HepG2 (cell line): ENCODE measurements around the gene GADD45GIP1. TPM values are rescaled to one million over a fixed set of nuclear protein-coding genes. Genes with fewer than 3 reads are reported as not detected.
A peak's percentile ranks its signal among the peaks of the same experiment; 100 is the strongest.

Experiments used
- FIP1L1 ChIP-seq: fragments of 200-400 bp; formaldehyde crosslinking; IDR thresholded peaks from 2 replicates; pipeline ENCODE4 v1.6.1; 2018; ENCODE audit warnings: low read depth, mild to moderate bottlenecking, low read length, moderate library complexity, borderline replicate concordance; ENCODE audit not compliant: insufficient read depth
- FOXJ3 ChIP-seq: sonication (generic); formaldehyde crosslinking; IDR thresholded peaks from 2 replicates; pipeline ENCODE4 v1.4.0; 2020; ENCODE audit warnings: missing genetic modification reagents, mild to moderate bottlenecking, borderline replicate concordance
- FOXM1 ChIP-seq: sonication (generic); formaldehyde crosslinking; IDR thresholded peaks from 2 replicates; pipeline ENCODE4 v1.5.0; 2020; ENCODE audit warnings: missing genetic modification reagents
- GATAD1 ChIP-seq: IDR thresholded peaks from 2 replicates; pipeline ENCODE4 v1.6.1; 2016; ENCODE audit warnings: missing genetic modification reagents, missing compliant biosample characterization
- HMG20A ChIP-seq: IDR thresholded peaks from 2 replicates; pipeline ENCODE4 v1.6.1; 2016; ENCODE audit warnings: borderline replicate concordance
- HMGA1 ChIP-seq: sonication (generic); formaldehyde crosslinking; conservative IDR thresholded peaks from 2 replicates; pipeline ENCODE4 v1.4.0; 2020; ENCODE audit warnings: missing genetic modification reagents
- HOXA5 ChIP-seq: sonication (generic); formaldehyde crosslinking; IDR thresholded peaks from 2 replicates; pipeline ENCODE4 v1.4.0; 2020; ENCODE audit warnings: missing genetic modification reagents
- KDM4B ChIP-seq: sonication (generic); formaldehyde crosslinking; IDR thresholded peaks from 2 replicates; pipeline ENCODE4 v1.4.0; 2020; ENCODE audit warnings: missing genetic modification reagents
- PCBP2 ChIP-seq: fragments of 200-400 bp; formaldehyde crosslinking; optimal IDR thresholded peaks from 2 replicates; pipeline ENCODE3; 2018; ENCODE audit warnings: low read length, low read depth; ENCODE audit not compliant: poor library complexity, severe bottlenecking
- PHF20 ChIP-seq: sonication (generic); formaldehyde crosslinking; IDR thresholded peaks from 2 replicates; pipeline ENCODE4 v1.5.0; 2020; ENCODE audit warnings: mild to moderate bottlenecking, missing genetic modification reagents
- RFX3 ChIP-seq: IDR thresholded peaks from 2 replicates; pipeline ENCODE4 v1.6.1; 2016; ENCODE audit warnings: missing biosample characterization, missing genetic modification reagents
- ZBTB1 ChIP-seq: sonication (generic); formaldehyde crosslinking; IDR thresholded peaks from 2 replicates; pipeline ENCODE4 v1.4.0; 2020; ENCODE audit warnings: missing genetic modification reagents, borderline replicate concordance
- ZBTB8A ChIP-seq: sonication (generic); formaldehyde crosslinking; IDR thresholded peaks from 2 replicates; pipeline ENCODE4 v1.4.0; 2020; ENCODE audit warnings: mild to moderate bottlenecking, low read depth, missing genetic modification reagents, borderline replicate concordance
- ZFP62 ChIP-seq: sonication (generic); formaldehyde crosslinking; IDR thresholded peaks from 2 replicates; pipeline ENCODE4 v1.4.0; 2020; ENCODE audit warnings: missing genetic modification reagents
- ZNF180 ChIP-seq: sonication (generic); formaldehyde crosslinking; IDR thresholded peaks from 2 replicates; pipeline ENCODE4 v1.4.0; 2020; ENCODE audit warnings: low read depth, missing genetic modification reagents, borderline replicate concordance
- ZNF264 ChIP-seq: sonication (generic); formaldehyde crosslinking; IDR thresholded peaks from 2 replicates; pipeline ENCODE4 v1.4.0; 2020; ENCODE audit warnings: missing genetic modification reagents
- ZNF282 ChIP-seq: fragments of 450-650 bp; IDR thresholded peaks from 2 replicates; pipeline ENCODE4 v1.6.1; 2018; ENCODE audit not compliant: partially characterized antibody
- ZNF326 ChIP-seq: sonication (generic); formaldehyde crosslinking; IDR thresholded peaks from 2 replicates; pipeline ENCODE4 v1.4.0; 2020; ENCODE audit warnings: missing genetic modification reagents, borderline replicate concordance
- ZNF331 ChIP-seq: sonication (generic); formaldehyde crosslinking; IDR thresholded peaks from 2 replicates; pipeline ENCODE4 v1.4.0; 2020; ENCODE audit warnings: missing genetic modification reagents
- ZNF337 ChIP-seq: sonication (generic); formaldehyde crosslinking; IDR thresholded peaks from 2 replicates; pipeline ENCODE4 v1.5.1; 2020; ENCODE audit warnings: missing genetic modification reagents, low read depth, mild to moderate bottlenecking, borderline replicate concordance
- ZNF660 ChIP-seq: sonication (generic); formaldehyde crosslinking; IDR thresholded peaks from 2 replicates; pipeline ENCODE4 v1.5.1; 2020; ENCODE audit warnings: mild to moderate bottlenecking, low read depth, missing genetic modification reagents, borderline replicate concordance
- ZNF761 ChIP-seq: sonication (generic); formaldehyde crosslinking; conservative IDR thresholded peaks from 2 replicates; pipeline ENCODE4 v1.4.0; 2020; ENCODE audit warnings: mild to moderate bottlenecking, missing genetic modification reagents
- polyA plus RNA-seq, 8 experiments: library from polyadenylated mRNA; depleted of rRNA in 3 of 8; stranded (reverse) in 7 of 8; unstranded in 1 of 8; fragments of >200 nt; fragmentation: Illumina TruSeq in 4 of 8; extraction: Trizol in 4 of 8; gene quantifications; 2 replicates each; pipeline versions ENCODE4 v1.2.1 to v1.2.3, GENCODE V29; 2011 to 2016; ENCODE audit warnings: low read depth in 4 of 8, missing spikeins in 1 of 8, mixed read lengths in 1 of 8; ENCODE audit not compliant: insufficient read depth in 1 of 8
- total RNA-seq, 5 experiments: library from RNA; depleted of rRNA; stranded (reverse); fragments of >200 nt; fragmentation: Illumina TruSeq; extraction: Trizol; gene quantifications; 2 replicates each; pipeline ENCODE4 v1.2.3, GENCODE V29; 2016; ENCODE audit warnings: low read depth in 1 of 5
- TF ChIP-seq, protein P1 (sequence below): sonication (generic); formaldehyde crosslinking; IDR thresholded peaks from 2 replicates; pipeline ENCODE4 v1.8.0; 2022; ENCODE audit warnings: mild to moderate bottlenecking, missing genetic modification reagents, moderate library complexity
- TF ChIP-seq, protein P2 (sequence below): sonication (generic); formaldehyde crosslinking; IDR thresholded peaks from 2 replicates; pipeline ENCODE4 v1.8.1; 2023; ENCODE audit warnings: mild to moderate bottlenecking, missing genetic modification reagents, borderline replicate concordance
- TF ChIP-seq, protein P3 (sequence below): sonication (generic); formaldehyde crosslinking; IDR thresholded peaks from 2 replicates; pipeline ENCODE4 v1.9.0; 2021; ENCODE audit warnings: missing genetic modification reagents, borderline replicate concordance
- TF ChIP-seq, protein P4 (sequence below): sonication (generic); formaldehyde crosslinking; IDR thresholded peaks from 2 replicates; pipeline ENCODE4 v1.4.0; 2020; ENCODE audit warnings: mild to moderate bottlenecking, low read depth, missing genetic modification reagents

The GADD45GIP1 gene
- total and polyA plus RNA-seq, 2 of the 13 experiments (the other 11 are each of a cell fraction or from before 2014, with no cell fraction given) = 24.6 to 30.7 TPM

DNA sequence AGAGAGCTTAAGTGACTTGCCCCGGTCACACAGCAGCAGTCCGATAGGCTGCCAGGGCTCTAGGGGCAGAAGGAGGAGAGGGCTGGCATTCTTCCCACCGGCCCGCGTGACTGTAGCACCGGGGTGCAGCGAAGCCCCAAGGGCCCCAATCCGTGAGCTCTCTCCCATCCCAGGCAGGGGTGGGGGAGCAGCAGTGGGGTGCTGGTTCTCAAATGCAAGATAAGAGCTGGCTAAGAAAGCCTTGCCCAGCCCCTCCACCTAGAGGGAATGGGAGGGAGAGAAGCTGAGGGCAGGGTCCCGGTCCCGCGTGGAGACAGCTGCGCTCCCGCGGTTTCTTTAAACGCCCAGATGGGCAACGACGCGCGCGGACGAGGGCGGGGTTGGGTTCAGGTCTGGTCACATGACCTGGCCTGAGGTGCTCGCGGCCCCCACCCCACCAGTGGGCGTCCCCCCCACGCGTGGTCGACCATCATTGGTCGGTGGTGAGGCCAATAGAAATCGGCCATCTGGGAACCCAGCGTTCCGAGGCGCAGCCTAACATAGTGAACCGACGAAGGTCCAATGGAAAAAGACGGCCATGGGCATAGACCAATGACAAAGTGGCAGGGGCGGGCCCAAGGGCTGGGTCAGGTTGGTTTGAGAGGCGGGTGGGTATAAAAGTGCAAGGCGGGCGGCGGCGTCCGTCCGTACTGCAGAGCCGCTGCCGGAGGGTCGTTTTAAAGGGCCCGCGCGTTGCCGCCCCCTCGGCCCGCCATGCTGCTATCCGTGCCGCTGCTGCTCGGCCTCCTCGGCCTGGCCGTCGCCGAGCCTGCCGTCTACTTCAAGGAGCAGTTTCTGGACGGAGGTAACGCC is 18.9 kb downstream of the GADD45GIP1 start, which contains the start of gene CALR (continued):
- TF ChIP-seq FOXJ3 (CRISPR knock-in tag) (no peak), PHF20 (CRISPR knock-in tag) (peak; percentile 64; the same call in 1 of the 2 replicates), ZBTB8A (CRISPR knock-in tag) (no peak), ZNF331 (CRISPR knock-in tag) (no peak; the same call in 1 of the 2 replicates), KDM4B (CRISPR knock-in tag) (peak; percentile 29; the same call in 1 of the 2 replicates), GATAD1 (CRISPR knock-in tag) (peak; percentile 90), ZNF326 (CRISPR knock-in tag) (no peak), ZNF180 (CRISPR knock-in tag) (peak; percentile 86; the same call in 1 of the 2 replicates), ZNF282 (no peak), PCBP2 (no peak), FOXM1 (CRISPR knock-in tag) (no peak), HMG20A (CRISPR knock-in tag) (no peak; the same call in 1 of the 2 replicates), ZFP62 (CRISPR knock-in tag) (no peak), ZNF761 (peak; percentile 93), ZNF264 (CRISPR knock-in tag) (no peak), ZNF660 (CRISPR knock-in tag) (no peak), ZBTB1 (CRISPR knock-in tag) (no peak), RFX3 (CRISPR knock-in tag) (no peak), FIP1L1 (no peak), HMGA1 (CRISPR knock-in tag) (no peak), HOXA5 (CRISPR knock-in tag) (no peak), ZNF337 (0 out of 2 replicates have a peak, but pooled peaks have one; percentile 47)
- TF ChIP-seq, protein P1, sequence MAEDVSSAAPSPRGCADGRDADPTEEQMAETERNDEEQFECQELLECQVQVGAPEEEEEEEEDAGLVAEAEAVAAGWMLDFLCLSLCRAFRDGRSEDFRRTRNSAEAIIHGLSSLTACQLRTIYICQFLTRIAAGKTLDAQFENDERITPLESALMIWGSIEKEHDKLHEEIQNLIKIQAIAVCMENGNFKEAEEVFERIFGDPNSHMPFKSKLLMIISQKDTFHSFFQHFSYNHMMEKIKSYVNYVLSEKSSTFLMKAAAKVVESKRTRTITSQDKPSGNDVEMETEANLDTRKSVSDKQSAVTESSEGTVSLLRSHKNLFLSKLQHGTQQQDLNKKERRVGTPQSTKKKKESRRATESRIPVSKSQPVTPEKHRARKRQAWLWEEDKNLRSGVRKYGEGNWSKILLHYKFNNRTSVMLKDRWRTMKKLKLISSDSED (CRISPR knock-in tag) = no peak
- TF ChIP-seq, protein P2, sequence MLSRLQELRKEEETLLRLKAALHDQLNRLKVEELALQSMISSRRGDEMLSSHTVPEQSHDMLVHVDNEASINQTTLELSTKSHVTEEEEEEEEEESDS (CRISPR knock-in tag) = no peak
- TF ChIP-seq, protein P3, sequence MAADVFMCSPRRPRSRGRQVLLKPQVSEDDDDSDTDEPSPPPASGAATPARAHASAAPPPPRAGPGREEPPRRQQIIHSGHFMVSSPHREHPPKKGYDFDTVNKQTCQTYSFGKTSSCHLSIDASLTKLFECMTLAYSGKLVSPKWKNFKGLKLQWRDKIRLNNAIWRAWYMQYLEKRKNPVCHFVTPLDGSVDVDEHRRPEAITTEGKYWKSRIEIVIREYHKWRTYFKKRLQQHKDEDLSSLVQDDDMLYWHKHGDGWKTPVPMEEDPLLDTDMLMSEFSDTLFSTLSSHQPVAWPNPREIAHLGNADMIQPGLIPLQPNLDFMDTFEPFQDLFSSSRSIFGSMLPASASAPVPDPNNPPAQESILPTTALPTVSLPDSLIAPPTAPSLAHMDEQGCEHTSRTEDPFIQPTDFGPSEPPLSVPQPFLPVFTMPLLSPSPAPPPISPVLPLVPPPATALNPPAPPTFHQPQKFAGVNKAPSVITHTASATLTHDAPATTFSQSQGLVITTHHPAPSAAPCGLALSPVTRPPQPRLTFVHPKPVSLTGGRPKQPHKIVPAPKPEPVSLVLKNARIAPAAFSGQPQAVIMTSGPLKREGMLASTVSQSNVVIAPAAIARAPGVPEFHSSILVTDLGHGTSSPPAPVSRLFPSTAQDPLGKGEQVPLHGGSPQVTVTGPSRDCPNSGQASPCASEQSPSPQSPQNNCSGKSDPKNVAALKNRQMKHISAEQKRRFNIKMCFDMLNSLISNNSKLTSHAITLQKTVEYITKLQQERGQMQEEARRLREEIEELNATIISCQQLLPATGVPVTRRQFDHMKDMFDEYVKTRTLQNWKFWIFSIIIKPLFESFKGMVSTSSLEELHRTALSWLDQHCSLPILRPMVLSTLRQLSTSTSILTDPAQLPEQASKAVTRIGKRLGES (CRISPR knock-in tag) = no peak
- TF ChIP-seq, protein P4, sequence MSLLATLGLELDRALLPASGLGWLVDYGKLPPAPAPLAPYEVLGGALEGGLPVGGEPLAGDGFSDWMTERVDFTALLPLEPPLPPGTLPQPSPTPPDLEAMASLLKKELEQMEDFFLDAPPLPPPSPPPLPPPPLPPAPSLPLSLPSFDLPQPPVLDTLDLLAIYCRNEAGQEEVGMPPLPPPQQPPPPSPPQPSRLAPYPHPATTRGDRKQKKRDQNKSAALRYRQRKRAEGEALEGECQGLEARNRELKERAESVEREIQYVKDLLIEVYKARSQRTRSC = no peak
